ENCODE measurements around the gene PLSCR4. TPM values are rescaled to one million over a fixed set of nuclear protein-coding genes. Genes with fewer than 3 reads are reported as not detected.

Gene PLSCR4
- total and polyA plus RNA-seq, 2 of the 4 experiments (the other 2 are of a cell fraction): 3.8 to 4.4 TPM

Other genes with a start within 250 kb of the PLSCR4 start
- 117 and 225 TPM in 2 replicates for gene PLOD2, start 89.9 kb downstream of the PLSCR4 start, total RNA-seq (2012; rRNA removed)
- 62.9 and 84.0 TPM in 2 replicates for gene PLOD2, start 89.9 kb downstream of the PLSCR4 start, polyA plus RNA-seq (2012; rRNA removed)
- not detected in 2 replicates for gene PLSCR2, start 218.5 kb upstream of the PLSCR4 start, total RNA-seq (2012; rRNA removed)
- gene PLSCR2, start 218.5 kb upstream of the PLSCR4 start, polyA plus RNA-seq (2012; rRNA removed): not detected in 2 replicates